ENCODE measurements around the gene UFD1. TPM values are rescaled to one million over a fixed set of nuclear protein-coding genes. Genes with fewer than 3 reads are reported as not detected.

The UFD1 gene
- total and polyA plus RNA-seq, 2 of the 13 experiments (the other 11 are each of a cell fraction or from before 2014, with no cell fraction given): 47.9 to 51.1 TPM

GRCh38 chr22:19524170-19525115 lies 45.5 kb upstream of the UFD1 start, which contains the start of gene CLDN5:
Gene CLDN5, minus strand, starts transcription at chr22:19524410. Its CDS starts 155 bp downstream, at chr22:19524255.
- POLR2A ChIA-PET: no interaction called here
- TF ChIP-seq ZNF569 (CRISPR knock-in tag; IDR thresholded peaks at IDR 0.05; ENCODE audit: borderline replicate concordance) (no peak), ZSCAN5A (CRISPR knock-in tag; IDR thresholded peaks at IDR 0.05; ENCODE audit: borderline replicate concordance) (no peak), MLXIP (CRISPR knock-in tag; IDR thresholded peaks at IDR 0.05; ENCODE audit: borderline replicate concordance) (no peak), BCL3 (CRISPR knock-in tag; IDR thresholded peaks at IDR 0.05) (no peak), NR2F6 (IDR thresholded peaks at IDR 0.05) (no peak), NR2F6 (CRISPR knock-in tag; IDR thresholded peaks at IDR 0.05) (no peak), FOXM1 (CRISPR knock-in tag; IDR thresholded peaks at IDR 0.05) (no peak), DZIP1 (CRISPR knock-in tag; IDR thresholded peaks at IDR 0.05) (no peak), ZNF432 (CRISPR knock-in tag; IDR thresholded peaks at IDR 0.05; ENCODE audit: borderline replicate concordance) (no peak), ETS1 (CRISPR knock-in tag; IDR thresholded peaks at IDR 0.05) (no peak), KDM5A (IDR thresholded peaks at IDR 0.05; ENCODE audit: borderline replicate concordance, low read length) (no peak), EP300 (IDR thresholded peaks at IDR 0.05; ENCODE audit: low read depth in 2 of 2, low read length in 2 of 2) (no peak), EP300 (CRISPR knock-in tag; IDR thresholded peaks at IDR 0.05; ENCODE audit: borderline replicate concordance) (no peak)

More at GRCh38 chr22:19524170-19525115, 45.5 kb upstream of the UFD1 start, which contains the start of gene CLDN5:
- no peak within 1 kb of the TSS for H3K9ac ChIP-seq (ENCODE audit: insufficient read depth, low read depth, low read length)
- ATAC-seq: no peak
- FAIRE-seq: no peak
- no peak for DNase-seq (ENCODE audit: low spot score)
- H3K4me2 ChIP-seq (ENCODE audit: low read depth, low read length): no peak within 1 kb of the TSS
- in situ Hi-C loops (cut with HindIII; ENCODE audit: extremely low pct_ligation_motif_present, low pct_unique_long_range_greater_than_20kb): no loop called here
- intact Hi-C loops (cut with micrococcal nuclease; ENCODE audit: unreplicated experiment): no loop called here
- WGBS (ENCODE audit: low lambda C conversion rate): 94% methylated on average over 31 of the region's 69 CpGs
- H3K27me3 ChIP-seq (ENCODE audit: control insufficient read depth in 1 of 2, insufficient read depth in 2 of 2, low read length in 2 of 2): peaks cover 0 to 13% of the 10 kb centered on the region in 2 experiments; a peak in 1 of 5 replicates
- CTCF ChIA-PET (ENCODE audit: low intra/inter-chr PET ratio, low total read pairs): no interaction called here
- no peak within 1 kb of the TSS for H3K27ac ChIP-seq (ENCODE audit: extremely low read length, insufficient read depth, low read length)
- no peaks in the 10 kb centered on the region for H3K4me1 ChIP-seq (ENCODE audit: insufficient read depth, low read length)
- no peaks in the 10 kb centered on the region for H4K20me1 ChIP-seq (ENCODE audit: insufficient read depth, low read length)
- no peak within 1 kb of the TSS for H3K4me3 ChIP-seq (replicated peaks in 1 of 3; ENCODE audit: insufficient read depth in 1 of 3, low read depth in 2 of 3, low read length in 3 of 3)
- no peaks in the 10 kb centered on the region for H3K79me2 ChIP-seq (ENCODE audit: insufficient read depth, low read length)
- no peaks in the 10 kb centered on the region; a peak in 1 of 5 replicates for H3K36me3 ChIP-seq (replicated peaks in 1 of 2; ENCODE audit: control insufficient read depth in 1 of 2, insufficient read depth in 2 of 2, low read length in 2 of 2)
- BruUV-seq (replicated peaks): no TSS peak
- no peak within 1 kb of the TSS for H2AFZ ChIP-seq (ENCODE audit: low read length)
- H3K9me3 ChIP-seq (ENCODE audit: low read length): no peaks in the 10 kb centered on the region

All from HepG2 (cell line).